ENCODE results near the gene TMEM145.

TMEM145 gene

GRCh38 chr19:42303101-42303464 lies 10.0 kb upstream of the TMEM145 start:
- H3K4me3 Mint-ChIP-seq: peak overlapping the region; percentile 91
- peaks cover 4% of the 10 kb centered on the region for H3K36me3 Mint-ChIP-seq (ENCODE audit: low read depth)
- H3K9me3 Mint-ChIP-seq: no peaks in the 10 kb centered on the region
- peak overlapping the region; percentile 92 for H3K27ac Mint-ChIP-seq
- no peak for DNase-seq (ENCODE audit: low spot score)
- H3K4me1 Mint-ChIP-seq (ENCODE audit: low read depth): peaks cover 17% of the 10 kb centered on the region
- H3K27me3 Mint-ChIP-seq (ENCODE audit: low read depth): no peaks in the 10 kb centered on the region

- Mint-ChIP-seq H3K9me3 (no peaks in the 10 kb centered on the region), H3K4me1 (ENCODE audit: low read depth) (peaks cover 17% of the 10 kb centered on the region), H3K27ac (no peak overlapping the region), H3K36me3 (ENCODE audit: low read depth) (peaks cover 4% of the 10 kb centered on the region), H3K4me3 (peak overlapping the region; percentile 91), H3K27me3 (ENCODE audit: low read depth) (no peaks in the 10 kb centered on the region)
- DNase-seq (ENCODE audit: low spot score): no peak
Measured at GRCh38 chr19:42303876-42304275, 9.2 kb upstream of the TMEM145 start.

- peaks cover 13% of the 10 kb centered on the region for H3K4me1 Mint-ChIP-seq (ENCODE audit: low read depth)
- no peak for DNase-seq (ENCODE audit: low spot score)
- H3K27me3 Mint-ChIP-seq (ENCODE audit: low read depth): peaks cover 11% of the 10 kb centered on the region
- H3K27ac Mint-ChIP-seq: no peak overlapping the region
- no peak overlapping the region for H3K4me3 Mint-ChIP-seq
- H3K9me3 Mint-ChIP-seq: no peaks in the 10 kb centered on the region
- no peaks in the 10 kb centered on the region for H3K36me3 Mint-ChIP-seq (ENCODE audit: low read depth)
Measured at GRCh38 chr19:42306646-42307045, 6.5 kb upstream of the TMEM145 start.

- H3K27ac Mint-ChIP-seq: no peak overlapping the region
- H3K4me3 Mint-ChIP-seq: no peak overlapping the region
- H3K36me3 Mint-ChIP-seq (ENCODE audit: low read depth): no peaks in the 10 kb centered on the region
- H3K9me3 Mint-ChIP-seq: no peaks in the 10 kb centered on the region
- peaks cover 12% of the 10 kb centered on the region for H3K4me1 Mint-ChIP-seq (ENCODE audit: low read depth)
- H3K27me3 Mint-ChIP-seq (ENCODE audit: low read depth): peaks cover 35% of the 10 kb centered on the region
- no peak for DNase-seq (ENCODE audit: low spot score)
Measured at GRCh38 chr19:42309686-42310085, 3.4 kb upstream of the TMEM145 start.

- Mint-ChIP-seq H3K4me1 (ENCODE audit: low read depth) (peaks cover 12% of the 10 kb centered on the region), H3K4me3 (no peak overlapping the region), H3K27ac (no peak overlapping the region), H3K27me3 (ENCODE audit: low read depth) (peaks cover 40% of the 10 kb centered on the region), H3K9me3 (no peaks in the 10 kb centered on the region), H3K36me3 (ENCODE audit: low read depth) (no peaks in the 10 kb centered on the region)
- DNase-seq (ENCODE audit: low spot score): no peak
Measured at GRCh38 chr19:42311657-42312056, 1.5 kb upstream of the TMEM145 start.

- Mint-ChIP-seq H3K4me1 (ENCODE audit: low read depth) (peaks cover 18% of the 10 kb centered on the region), H3K27me3 (ENCODE audit: low read depth) (peaks cover 44% of the 10 kb centered on the region), H3K27ac (no peak overlapping the region), H3K4me3 (peak overlapping the region; percentile 70), H3K9me3 (no peaks in the 10 kb centered on the region), H3K36me3 (ENCODE audit: low read depth) (no peaks in the 10 kb centered on the region)
- no peak for DNase-seq (ENCODE audit: low spot score)
Measured at GRCh38 chr19:42312370-42312769, 739 bp upstream of the TMEM145 start.

- peak overlapping the region; percentile 42 for H3K4me3 Mint-ChIP-seq
- H3K27ac Mint-ChIP-seq: no peak overlapping the region
- H3K9me3 Mint-ChIP-seq: no peaks in the 10 kb centered on the region
- DNase-seq (ENCODE audit: low spot score): no peak
- H3K27me3 Mint-ChIP-seq (ENCODE audit: low read depth): peaks cover 44% of the 10 kb centered on the region
- peaks cover 18% of the 10 kb centered on the region for H3K4me1 Mint-ChIP-seq (ENCODE audit: low read depth)
- no peaks in the 10 kb centered on the region for H3K36me3 Mint-ChIP-seq (ENCODE audit: low read depth)
Measured at GRCh38 chr19:42313840-42314755, 989 bp downstream of the TMEM145 start.

GRCh38 chr19:42315024-42315423 lies 1.9 kb downstream of the TMEM145 start:
- H3K4me1 Mint-ChIP-seq (ENCODE audit: low read depth): peaks cover 18% of the 10 kb centered on the region
- H3K27me3 Mint-ChIP-seq (ENCODE audit: low read depth): peaks cover 45% of the 10 kb centered on the region
- no peaks in the 10 kb centered on the region for H3K36me3 Mint-ChIP-seq (ENCODE audit: low read depth)
- H3K9me3 Mint-ChIP-seq: no peaks in the 10 kb centered on the region
- no peak overlapping the region for H3K27ac Mint-ChIP-seq
- H3K4me3 Mint-ChIP-seq: no peak overlapping the region
- DNase-seq (ENCODE audit: low spot score): no peak

GRCh38 chr19:42316223-42317211 lies 3.4 kb downstream of the TMEM145 start:
- no peak for DNase-seq (ENCODE audit: low spot score)
- Mint-ChIP-seq H3K4me1 (ENCODE audit: low read depth) (peaks cover 18% of the 10 kb centered on the region), H3K27ac (peak overlapping the region; percentile 24), H3K36me3 (ENCODE audit: low read depth) (no peaks in the 10 kb centered on the region), H3K4me3 (peak overlapping the region; percentile 32), H3K27me3 (ENCODE audit: low read depth) (peaks cover 37% of the 10 kb centered on the region), H3K9me3 (no peaks in the 10 kb centered on the region)

- H3K4me1 Mint-ChIP-seq (ENCODE audit: low read depth): peaks cover 14% of the 10 kb centered on the region
- H3K27ac Mint-ChIP-seq: no peak overlapping the region
- H3K36me3 Mint-ChIP-seq (ENCODE audit: low read depth): no peaks in the 10 kb centered on the region
- no peak overlapping the region for H3K4me3 Mint-ChIP-seq
- peaks cover 37% of the 10 kb centered on the region for H3K27me3 Mint-ChIP-seq (ENCODE audit: low read depth)
- no peak for DNase-seq (ENCODE audit: low spot score)
- no peaks in the 10 kb centered on the region for H3K9me3 Mint-ChIP-seq
Measured at GRCh38 chr19:42317535-42317934, 4.4 kb downstream of the TMEM145 start.

GRCh38 chr19:42322305-42322704 lies 9.2 kb downstream of the TMEM145 start:
- H3K4me3 Mint-ChIP-seq: no peak overlapping the region
- H3K4me1 Mint-ChIP-seq (ENCODE audit: low read depth): peaks cover 14% of the 10 kb centered on the region
- no peak for DNase-seq (ENCODE audit: low spot score)

GRCh38 chr19:42323473-42323851 lies 10.4 kb downstream of the TMEM145 start:
- H3K36me3 Mint-ChIP-seq (ENCODE audit: low read depth): no peaks in the 10 kb centered on the region
- no peak for DNase-seq (ENCODE audit: low spot score)
- peaks cover 14% of the 10 kb centered on the region for H3K4me1 Mint-ChIP-seq (ENCODE audit: low read depth)
- H3K4me3 Mint-ChIP-seq: peak overlapping the region; percentile 24
- peaks cover 28% of the 10 kb centered on the region for H3K27me3 Mint-ChIP-seq (ENCODE audit: low read depth)
- no peaks in the 10 kb centered on the region for H3K9me3 Mint-ChIP-seq
- H3K27ac Mint-ChIP-seq: no peak overlapping the region

More at GRCh38 chr19:42322305-42322704, 9.2 kb downstream of the TMEM145 start:
- Mint-ChIP-seq H3K27me3 (ENCODE audit: low read depth) (peaks cover 28% of the 10 kb centered on the region), H3K27ac (no peak overlapping the region), H3K9me3 (no peaks in the 10 kb centered on the region), H3K36me3 (ENCODE audit: low read depth) (no peaks in the 10 kb centered on the region)

GRCh38 chr19:42323852-42324654 lies 10.9 kb downstream of the TMEM145 start:
- Mint-ChIP-seq H3K4me3 (no peak overlapping the region), H3K9me3 (no peaks in the 10 kb centered on the region), H3K36me3 (ENCODE audit: low read depth) (no peaks in the 10 kb centered on the region), H3K27ac (no peak overlapping the region), H3K4me1 (ENCODE audit: low read depth) (peaks cover 14% of the 10 kb centered on the region), H3K27me3 (ENCODE audit: low read depth) (peaks cover 28% of the 10 kb centered on the region)
- DNase-seq (ENCODE audit: low spot score): peak; percentile 19
